Measurements from ENCODE around the gene OPCML.

Gene OPCML

GRCh38 chr11:132680584-132680983 lies 851.7 kb downstream of the OPCML start:
- Histone ChIP-seq H3K4me2 (ENCODE audit: low read length) (no peak overlapping the region), H3K4me1 (ENCODE audit: control insufficient read depth, low read length) (no peaks in the 10 kb centered on the region)

GRCh38 chr11:132674151-132674550 lies 858.1 kb downstream of the OPCML start:
- Histone ChIP-seq H3K4me3 (ENCODE audit: low read length) (no peak overlapping the region), H3K27me3 (ENCODE audit: control insufficient read depth, low read length) (no peaks in the 10 kb centered on the region), H3K4me2 (ENCODE audit: low read length) (no peak overlapping the region), H3K27ac (ENCODE audit: low read depth, low read length) (no peak overlapping the region), H3K9me2 (replicated peaks; ENCODE audit: control insufficient read depth, low read length) (no peaks in the 10 kb centered on the region), H3K79me2 (ENCODE audit: control insufficient read depth, low read length) (no peaks in the 10 kb centered on the region), H4K20me1 (ENCODE audit: control insufficient read depth, insufficient read depth, low read depth, low read length) (no peaks in the 10 kb centered on the region), H3F3A (ENCODE audit: control insufficient read depth, insufficient read depth) (no peaks in the 10 kb centered on the region), H3K4me1 (ENCODE audit: control insufficient read depth, low read length) (no peaks in the 10 kb centered on the region), H3K36me3 (ENCODE audit: control insufficient read depth, low read length) (no peaks in the 10 kb centered on the region), H3K9me3 (ENCODE audit: control insufficient read depth, insufficient read depth, low read length) (no peaks in the 10 kb centered on the region)
- TF ChIP-seq CTCF (IDR thresholded peaks at IDR 0.05; ENCODE audit: low read depth, low read length, poor library complexity, severe bottlenecking): no peak

More at GRCh38 chr11:132680584-132680983, 851.7 kb downstream of the OPCML start:
- TF ChIP-seq EZH2phosphoT487 (IDR thresholded peaks at IDR 0.05; ENCODE audit: borderline replicate concordance, low read length): no peak
- no peak for TF ChIP-seq CTCF (IDR thresholded peaks at IDR 0.05; ENCODE audit: low read depth, low read length, poor library complexity, severe bottlenecking)
- Histone ChIP-seq H3F3A (ENCODE audit: control insufficient read depth, insufficient read depth) (no peaks in the 10 kb centered on the region), H3K79me2 (ENCODE audit: control insufficient read depth, low read length) (no peaks in the 10 kb centered on the region), H3K9me3 (ENCODE audit: control insufficient read depth, insufficient read depth, low read length) (no peaks in the 10 kb centered on the region), H3K4me3 (ENCODE audit: low read length) (no peak overlapping the region), H3K36me3 (ENCODE audit: control insufficient read depth, low read length) (no peaks in the 10 kb centered on the region), H3K27ac (ENCODE audit: low read depth, low read length) (no peak overlapping the region), H3K27me3 (ENCODE audit: control insufficient read depth, low read length) (no peaks in the 10 kb centered on the region), H4K20me1 (ENCODE audit: control insufficient read depth, insufficient read depth, low read depth, low read length) (no peaks in the 10 kb centered on the region), H3K9me2 (replicated peaks; ENCODE audit: control insufficient read depth, low read length) (no peaks in the 10 kb centered on the region)

GRCh38 chr11:132671851-132672370 lies 860.4 kb downstream of the OPCML start:
- no peaks in the 10 kb centered on the region for H3K9me2 ChIP-seq (replicated peaks; ENCODE audit: control insufficient read depth, low read length)
- H3F3A ChIP-seq (ENCODE audit: control insufficient read depth, insufficient read depth): no peaks in the 10 kb centered on the region
- no peak overlapping the region for H3K4me3 ChIP-seq (ENCODE audit: low read length)
- H3K27ac ChIP-seq (ENCODE audit: low read depth, low read length): no peak overlapping the region
- TF ChIP-seq EZH2phosphoT487 (IDR thresholded peaks at IDR 0.05; ENCODE audit: borderline replicate concordance, low read length) (no peak), CTCF (IDR thresholded peaks at IDR 0.05; ENCODE audit: low read depth, low read length, poor library complexity, severe bottlenecking) (no peak)
- no peaks in the 10 kb centered on the region for H3K9me3 ChIP-seq (ENCODE audit: control insufficient read depth, insufficient read depth, low read length)
- H3K4me1 ChIP-seq (ENCODE audit: control insufficient read depth, low read length): no peaks in the 10 kb centered on the region
- no peaks in the 10 kb centered on the region for H3K36me3 ChIP-seq (ENCODE audit: control insufficient read depth, low read length)
- H3K27me3 ChIP-seq (ENCODE audit: control insufficient read depth, low read length): no peaks in the 10 kb centered on the region
- H3K79me2 ChIP-seq (ENCODE audit: control insufficient read depth, low read length): no peaks in the 10 kb centered on the region
- H3K4me2 ChIP-seq (ENCODE audit: low read length): no peak overlapping the region
- H4K20me1 ChIP-seq (ENCODE audit: control insufficient read depth, insufficient read depth, low read depth, low read length): no peaks in the 10 kb centered on the region

All from DOHH2 (cell line).